Measurements from ENCODE around the gene SLC25A12.

GRCh38 chr2:171895786-171896185 is 1.7 kb upstream of the SLC25A12 start:
- TF ChIP-seq EZH2 (IDR thresholded peaks at IDR 0.05; ENCODE audit: low read depth) = no peak
- TF ChIP-seq CTCF (conservative IDR thresholded peaks at IDR 0.05) = no peak

All from PC-9 (cell line).